ENCODE results near the gene ARHGAP15. TPM values are rescaled to one million over a fixed set of nuclear protein-coding genes. Genes with fewer than 3 reads are reported as not detected.

ARHGAP15 gene
- total and polyA plus RNA-seq, 9 donors, result 6.7 to 21.0 (median 9.7) TPM

DNA sequence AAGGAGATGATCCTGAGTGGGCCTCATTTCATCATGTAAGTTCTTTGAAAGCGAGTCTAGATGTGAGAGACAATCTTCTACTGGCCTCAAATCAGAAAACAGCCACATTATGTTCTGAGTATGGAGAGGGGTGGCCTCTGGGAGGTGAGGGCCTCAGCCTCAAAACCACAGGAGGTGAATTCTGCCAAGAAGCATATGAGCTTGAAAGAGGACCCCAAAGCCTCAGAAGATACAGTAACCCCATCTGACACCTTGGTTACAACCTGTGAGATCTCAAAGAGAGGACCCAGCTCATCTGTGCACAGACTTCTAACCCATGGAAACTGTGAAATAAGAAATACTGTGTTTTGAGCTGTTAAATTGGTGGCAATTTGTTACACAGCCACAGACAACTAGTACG, 200.1 kb downstream of the ARHGAP15 start:
- Histone ChIP-seq H3K27me3 (ENCODE audit: control insufficient read depth, insufficient read depth, low read length) (no peaks in the 10 kb centered on the region), H3K4me1 (ENCODE audit: control insufficient read depth, insufficient read depth, low read length) (no peaks in the 10 kb centered on the region), H3K27ac (ENCODE audit: low read length) (no peak overlapping the region), H3K36me3 (ENCODE audit: control insufficient read depth, insufficient read depth, low read length) (no peaks in the 10 kb centered on the region), H3K9me3 (replicated peaks; ENCODE audit: control insufficient read depth, low read depth, low read length) (no peaks in the 10 kb centered on the region), H3K4me3 (ENCODE audit: low read length) (no peak overlapping the region)
- no CpG with 5 or more reads among the region's 2 CpGs for WGBS (ENCODE audit: insufficient coverage)
- DNase-seq, result no peak

DNA sequence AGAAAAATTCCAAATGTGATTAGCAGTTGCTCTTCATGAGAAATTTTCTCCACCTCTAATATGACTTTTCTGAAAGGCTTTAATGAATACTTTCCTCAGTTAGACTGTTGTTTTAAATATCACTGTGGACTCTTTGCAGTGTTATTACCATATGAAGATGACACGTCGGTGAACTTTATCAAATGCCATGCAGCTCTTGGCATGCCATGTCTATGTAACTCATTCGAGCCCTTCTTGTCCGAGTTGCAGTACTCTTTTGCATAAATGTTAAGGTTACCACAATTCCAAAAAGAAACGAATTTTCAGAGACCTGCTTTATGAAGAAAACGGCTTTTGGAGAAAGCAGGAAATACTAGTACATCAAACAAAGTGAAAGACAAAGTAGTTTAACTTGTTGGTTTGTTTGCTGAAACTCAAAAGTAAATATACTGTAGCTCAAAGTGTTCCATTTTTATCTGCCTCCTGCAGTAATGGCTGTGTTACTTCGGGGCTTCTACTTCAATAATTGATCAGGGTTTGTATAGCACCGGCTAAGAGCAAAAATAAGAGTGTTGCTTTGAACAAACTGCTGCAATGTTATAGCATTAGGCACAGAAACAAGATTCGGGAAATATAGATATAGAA, 204.1 kb downstream of the ARHGAP15 start:
- 87% methylated on average over 4 of the region's 9 CpGs for WGBS (ENCODE audit: insufficient coverage)
- no peak overlapping the region for H3K4me3 ChIP-seq (ENCODE audit: low read length)
- H3K4me1 ChIP-seq (ENCODE audit: control insufficient read depth, insufficient read depth, low read length), result no peaks in the 10 kb centered on the region
- H3K27ac ChIP-seq (ENCODE audit: low read length), result no peak overlapping the region
- H3K27me3 ChIP-seq (ENCODE audit: control insufficient read depth, insufficient read depth, low read length), result no peaks in the 10 kb centered on the region
- H3K9me3 ChIP-seq (replicated peaks; ENCODE audit: control insufficient read depth, low read depth, low read length), result no peaks in the 10 kb centered on the region
- H3K36me3 ChIP-seq (ENCODE audit: control insufficient read depth, insufficient read depth, low read length), result no peaks in the 10 kb centered on the region
- no peak for DNase-seq

- Histone ChIP-seq H3K4me1 (ENCODE audit: control insufficient read depth, insufficient read depth, low read length) (no peaks in the 10 kb centered on the region), H3K9me3 (replicated peaks; ENCODE audit: control insufficient read depth, low read depth, low read length) (no peaks in the 10 kb centered on the region), H3K27me3 (ENCODE audit: control insufficient read depth, insufficient read depth, low read length) (no peaks in the 10 kb centered on the region), H3K4me3 (ENCODE audit: low read length) (no peak overlapping the region), H3K36me3 (ENCODE audit: control insufficient read depth, insufficient read depth, low read length) (no peaks in the 10 kb centered on the region), H3K27ac (ENCODE audit: low read length) (no peak overlapping the region)
- WGBS (ENCODE audit: insufficient coverage), result no CpG with 5 or more reads among the region's 1 CpG
- no peak for DNase-seq
These were observed 204.6 kb downstream of the ARHGAP15 start for GRCh38 chr2:143333847-143334246.

- WGBS (ENCODE audit: insufficient coverage), result no CpG with 5 or more reads among the region's 4 CpGs
- no peak for DNase-seq
- H3K9me3 ChIP-seq (replicated peaks; ENCODE audit: control insufficient read depth, low read depth, low read length), result no peaks in the 10 kb centered on the region
These were observed 205.6 kb downstream of the ARHGAP15 start for GRCh38 chr2:143334837-143335236.

DNA sequence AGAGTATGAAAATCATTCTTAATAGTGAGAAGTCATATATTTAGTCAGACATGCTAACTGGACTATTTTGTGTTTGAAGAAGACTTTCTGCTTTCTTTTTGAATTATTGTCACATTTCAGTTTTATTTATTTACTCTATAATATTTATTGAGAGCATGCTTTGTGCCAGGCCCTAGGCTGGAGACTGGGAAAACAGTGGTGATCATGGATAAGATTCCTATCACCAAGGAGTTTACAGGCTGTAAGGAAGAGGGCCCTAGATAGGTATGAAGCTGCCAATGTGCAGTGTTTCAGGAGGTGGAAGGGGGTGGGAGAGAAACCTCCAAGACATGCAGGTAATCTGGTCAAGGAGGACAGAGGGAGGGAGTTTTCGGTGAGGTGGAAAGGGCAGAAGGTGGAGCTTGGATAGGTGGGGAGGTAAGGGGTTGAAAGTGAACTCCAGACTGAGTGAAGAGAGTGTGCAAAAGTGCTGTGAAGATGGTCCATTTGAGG, 207.5 kb downstream of the ARHGAP15 start:
- H3K36me3 ChIP-seq (ENCODE audit: control insufficient read depth, insufficient read depth, low read length), result no peaks in the 10 kb centered on the region
- DNase-seq, result no peak
- H3K4me1 ChIP-seq (ENCODE audit: control insufficient read depth, insufficient read depth, low read length), result no peaks in the 10 kb centered on the region
- no peak overlapping the region for H3K27ac ChIP-seq (ENCODE audit: low read length)
- 93% methylated on average over 1 of the region's 1 CpG for WGBS (ENCODE audit: insufficient coverage)
- H3K9me3 ChIP-seq (replicated peaks; ENCODE audit: control insufficient read depth, low read depth, low read length), result no peaks in the 10 kb centered on the region
- no peak overlapping the region for H3K4me3 ChIP-seq (ENCODE audit: low read length)
- H3K27me3 ChIP-seq (ENCODE audit: control insufficient read depth, insufficient read depth, low read length), result no peaks in the 10 kb centered on the region

More at GRCh38 chr2:143334837-143335236, 205.6 kb downstream of the ARHGAP15 start:
- H3K27ac ChIP-seq (ENCODE audit: low read length), result no peak overlapping the region
- H3K4me1 ChIP-seq (ENCODE audit: control insufficient read depth, insufficient read depth, low read length), result no peaks in the 10 kb centered on the region
- H3K4me3 ChIP-seq (ENCODE audit: low read length), result no peak overlapping the region
- H3K27me3 ChIP-seq (ENCODE audit: control insufficient read depth, insufficient read depth, low read length), result no peaks in the 10 kb centered on the region
- no peaks in the 10 kb centered on the region for H3K36me3 ChIP-seq (ENCODE audit: control insufficient read depth, insufficient read depth, low read length)

- WGBS (ENCODE audit: insufficient coverage), result 100% methylated on average over 1 of the region's 2 CpGs
- no peaks in the 10 kb centered on the region for H3K27me3 ChIP-seq (ENCODE audit: control insufficient read depth, insufficient read depth, low read length)
- H3K27ac ChIP-seq (ENCODE audit: low read length), result no peak overlapping the region
- DNase-seq, result no peak
- no peak overlapping the region for H3K4me3 ChIP-seq (ENCODE audit: low read length)
- H3K9me3 ChIP-seq (replicated peaks; ENCODE audit: control insufficient read depth, low read depth, low read length), result no peaks in the 10 kb centered on the region
- no peaks in the 10 kb centered on the region for H3K36me3 ChIP-seq (ENCODE audit: control insufficient read depth, insufficient read depth, low read length)
- H3K4me1 ChIP-seq (ENCODE audit: control insufficient read depth, insufficient read depth, low read length), result no peaks in the 10 kb centered on the region
These were observed 212.3 kb downstream of the ARHGAP15 start for GRCh38 chr2:143341478-143341877.

DNA sequence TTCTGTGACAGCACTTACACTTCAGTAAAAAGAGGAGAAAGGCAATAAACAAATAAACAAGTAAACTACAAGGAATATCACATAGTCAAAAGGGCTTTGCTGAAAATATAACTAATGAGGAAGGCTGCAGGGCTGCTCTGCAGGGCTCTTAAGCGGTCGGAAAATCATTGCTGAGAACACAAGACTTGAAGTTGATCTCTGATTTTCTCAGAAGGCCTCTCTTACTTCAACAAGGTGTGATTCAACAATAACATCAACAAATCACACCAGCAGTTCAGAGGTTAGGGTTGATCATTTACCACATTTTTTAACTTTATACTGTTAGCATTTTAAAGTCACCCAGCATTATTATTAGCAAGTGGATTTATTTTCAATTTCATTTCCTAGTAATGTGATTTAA, 215.6 kb downstream of the ARHGAP15 start:
- no peak overlapping the region for H3K27ac ChIP-seq (ENCODE audit: low read length)
- WGBS (ENCODE audit: insufficient coverage), result no CpG with 5 or more reads among the region's 2 CpGs

DNA sequence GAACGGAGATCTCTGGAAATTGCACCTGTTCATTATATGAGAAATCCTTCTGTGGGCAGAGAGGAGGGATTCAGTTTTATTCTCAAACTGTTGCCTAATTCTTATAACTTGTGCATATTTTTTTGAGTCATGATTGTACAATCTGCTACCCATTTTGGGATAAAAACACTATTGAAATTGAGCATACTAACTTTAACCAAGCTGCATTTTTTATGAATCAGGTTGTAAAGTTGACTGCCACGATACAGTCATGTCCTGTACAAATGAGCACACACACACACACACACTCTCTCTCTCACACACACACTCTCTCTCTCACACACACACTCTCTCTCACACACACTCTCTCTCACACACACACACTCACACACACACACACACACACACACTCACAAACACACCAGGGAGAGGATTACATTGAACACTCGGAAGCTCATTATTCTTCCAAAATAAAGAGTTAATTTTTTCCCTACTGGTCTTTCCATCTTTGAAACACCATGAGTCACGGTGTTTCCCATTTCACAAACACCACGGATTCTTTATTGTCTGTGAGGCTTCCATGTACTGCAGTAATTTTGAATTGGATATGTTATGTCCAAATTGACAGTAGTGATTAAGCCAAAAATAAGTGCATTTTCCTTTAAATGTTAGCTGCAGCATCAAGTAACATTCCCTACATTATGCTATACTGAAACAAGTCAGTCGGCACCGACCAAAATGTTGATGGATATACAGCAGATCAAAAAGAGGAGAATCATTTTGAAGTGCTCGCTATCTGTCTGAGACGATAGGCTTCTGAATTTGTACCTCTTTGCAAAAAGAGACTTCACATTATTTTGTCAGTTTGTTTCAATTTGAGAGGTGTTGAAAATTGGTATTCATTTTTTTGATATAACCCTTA, 216.9 kb downstream of the ARHGAP15 start:
- H3K9me3 ChIP-seq (replicated peaks; ENCODE audit: control insufficient read depth, low read depth, low read length), result no peaks in the 10 kb centered on the region
- no peaks in the 10 kb centered on the region for H3K36me3 ChIP-seq (ENCODE audit: control insufficient read depth, insufficient read depth, low read length)
- H3K4me3 ChIP-seq (ENCODE audit: low read length), result no peak overlapping the region
- WGBS (ENCODE audit: insufficient coverage), result 67% methylated on average over 1 of the region's 9 CpGs
- no peaks in the 10 kb centered on the region for H3K27me3 ChIP-seq (ENCODE audit: control insufficient read depth, insufficient read depth, low read length)
- no peak overlapping the region for H3K27ac ChIP-seq (ENCODE audit: low read length)
- no peak for DNase-seq
- no peaks in the 10 kb centered on the region for H3K4me1 ChIP-seq (ENCODE audit: control insufficient read depth, insufficient read depth, low read length)

More for the DNA sequence above, 215.6 kb downstream of the ARHGAP15 start:
- no peak for DNase-seq
- Histone ChIP-seq H3K4me1 (ENCODE audit: control insufficient read depth, insufficient read depth, low read length) (no peaks in the 10 kb centered on the region), H3K27me3 (ENCODE audit: control insufficient read depth, insufficient read depth, low read length) (no peaks in the 10 kb centered on the region), H3K9me3 (replicated peaks; ENCODE audit: control insufficient read depth, low read depth, low read length) (no peaks in the 10 kb centered on the region), H3K4me3 (ENCODE audit: low read length) (no peak overlapping the region), H3K36me3 (ENCODE audit: control insufficient read depth, insufficient read depth, low read length) (no peaks in the 10 kb centered on the region)

- no peak for DNase-seq
- WGBS (ENCODE audit: insufficient coverage), result 60% methylated on average over 1 of the region's 10 CpGs
- Histone ChIP-seq H3K27ac (ENCODE audit: low read length) (no peak overlapping the region), H3K27me3 (ENCODE audit: control insufficient read depth, insufficient read depth, low read length) (no peaks in the 10 kb centered on the region), H3K4me3 (ENCODE audit: low read length) (no peak overlapping the region), H3K9me3 (replicated peaks; ENCODE audit: control insufficient read depth, low read depth, low read length) (no peaks in the 10 kb centered on the region), H3K4me1 (ENCODE audit: control insufficient read depth, insufficient read depth, low read length) (no peaks in the 10 kb centered on the region), H3K36me3 (ENCODE audit: control insufficient read depth, insufficient read depth, low read length) (no peaks in the 10 kb centered on the region)
These were observed 218.1 kb downstream of the ARHGAP15 start for GRCh38 chr2:143347271-143347695.

DNA sequence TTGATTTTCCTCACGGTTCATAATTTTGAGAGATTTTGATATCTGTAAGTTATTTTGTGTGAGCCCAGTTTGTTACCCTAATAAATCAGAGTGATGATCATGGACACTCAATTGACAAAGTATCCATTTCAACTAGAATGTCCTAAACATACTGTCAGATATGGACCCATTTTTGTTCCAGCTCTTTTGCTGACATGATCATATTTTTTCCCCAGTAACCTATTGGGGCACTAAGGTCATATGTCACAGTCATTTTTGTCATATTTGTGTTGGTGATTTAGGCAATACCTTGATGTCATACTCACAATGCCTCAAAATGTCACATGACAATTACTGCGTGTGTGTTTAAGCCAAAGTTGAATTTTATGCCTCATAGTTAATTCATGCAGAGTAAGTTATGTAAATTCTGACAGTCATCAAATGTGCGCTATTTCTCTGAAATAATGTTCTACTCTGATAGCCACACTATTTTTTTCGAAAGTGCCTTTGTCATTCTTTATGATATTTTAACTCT, 218.7 kb downstream of the ARHGAP15 start:
- H3K36me3 ChIP-seq (ENCODE audit: control insufficient read depth, insufficient read depth, low read length), result no peaks in the 10 kb centered on the region
- H3K27ac ChIP-seq (ENCODE audit: low read length), result no peak overlapping the region
- H3K9me3 ChIP-seq (replicated peaks; ENCODE audit: control insufficient read depth, low read depth, low read length), result no peaks in the 10 kb centered on the region
- no peak overlapping the region for H3K4me3 ChIP-seq (ENCODE audit: low read length)
- no peaks in the 10 kb centered on the region for H3K27me3 ChIP-seq (ENCODE audit: control insufficient read depth, insufficient read depth, low read length)
- no CpG with 5 or more reads among the region's 4 CpGs for WGBS (ENCODE audit: insufficient coverage)
- no peaks in the 10 kb centered on the region for H3K4me1 ChIP-seq (ENCODE audit: control insufficient read depth, insufficient read depth, low read length)
- no peak for DNase-seq
